ENCODE measurements around the gene PTX3. TPM values are rescaled to one million over a fixed set of nuclear protein-coding genes. Genes with fewer than 3 reads are reported as not detected.

The PTX3 gene
- total and polyA plus RNA-seq, 2 of the 13 experiments (the other 11 are each of a cell fraction or from before 2014, with no cell fraction given): not detected

DNA sequence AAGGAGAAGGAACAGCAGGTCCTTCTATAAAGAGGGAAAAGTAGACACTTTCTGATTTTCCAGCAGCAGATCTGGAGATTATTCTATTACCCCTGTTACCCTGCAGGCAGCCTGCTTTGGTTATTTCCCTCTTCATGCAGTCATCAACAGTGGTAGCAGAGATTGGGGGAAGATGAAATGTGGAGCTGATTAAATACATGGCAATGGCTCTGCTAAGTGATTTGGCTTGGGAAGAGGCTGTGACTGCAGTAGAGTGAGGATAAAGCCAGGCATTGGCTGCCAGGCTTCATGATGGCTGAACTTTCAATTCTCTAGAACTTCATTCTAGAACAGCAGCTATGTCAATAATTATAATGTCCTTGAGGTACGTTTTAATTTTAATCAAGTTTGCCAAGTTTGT, 29.1 kb downstream of the PTX3 start:
- WGBS (ENCODE audit: low lambda C conversion rate): 3% methylated on average over 1 of the region's 1 CpG
- no peak overlapping the region for H3K4me2 ChIP-seq (ENCODE audit: low read depth, low read length)
- BruUV-seq (replicated peaks): no TSS peak
- H3K9ac ChIP-seq (ENCODE audit: insufficient read depth, low read depth, low read length): no peak overlapping the region
- no peaks in the 10 kb centered on the region for H3K36me3 ChIP-seq (replicated peaks in 1 of 2; ENCODE audit: control insufficient read depth in 1 of 2, insufficient read depth in 2 of 2, low read length in 2 of 2)
- TF ChIP-seq SRSF1 (optimal IDR thresholded peaks at IDR 0.05; ENCODE audit: low read depth, low read length): no peak
- TF ChIP-seq ZNF547 (CRISPR knock-in tag; IDR thresholded peaks at IDR 0.05): no peak
- TF ChIP-seq FLYWCH1 (CRISPR knock-in tag; IDR thresholded peaks at IDR 0.05): no peak
- no peak for TF ChIP-seq GATAD2A (CRISPR knock-in tag; IDR thresholded peaks at IDR 0.05)
- TF ChIP-seq TBX2 (CRISPR knock-in tag; IDR thresholded peaks at IDR 0.05; ENCODE audit: borderline replicate concordance): no peak
- TF ChIP-seq ZNF12 (CRISPR knock-in tag; IDR thresholded peaks at IDR 0.05): no peak
- ATAC-seq (no peak), DNase-seq (ENCODE audit: low spot score) (no peak), FAIRE-seq (no peak)
- in situ Hi-C loops (cut with HindIII; ENCODE audit: extremely low pct_ligation_motif_present, low pct_unique_long_range_greater_than_20kb): no loop called here
- ChIA-PET CTCF (ENCODE audit: low intra/inter-chr PET ratio, low total read pairs) (no interaction called here), POLR2A (no interaction called here)
- H2AFZ ChIP-seq (ENCODE audit: low read length): no peak overlapping the region
- no peak overlapping the region for H3K27ac ChIP-seq (ENCODE audit: extremely low read length, insufficient read depth, low read length)
- no peak overlapping the region for H3K4me3 ChIP-seq (replicated peaks in 1 of 3; ENCODE audit: insufficient read depth in 1 of 3, low read depth in 2 of 3, low read length in 3 of 3)
- intact Hi-C loops (cut with micrococcal nuclease; ENCODE audit: unreplicated experiment): no loop called here
- no peaks in the 10 kb centered on the region for H3K9me3 ChIP-seq (ENCODE audit: low read length)
- no peaks in the 10 kb centered on the region for H3K4me1 ChIP-seq (ENCODE audit: insufficient read depth, low read length)
- H4K20me1 ChIP-seq (ENCODE audit: insufficient read depth, low read length): no peaks in the 10 kb centered on the region
- no peaks in the 10 kb centered on the region for H3K79me2 ChIP-seq (ENCODE audit: insufficient read depth, low read length)
- no peaks in the 10 kb centered on the region for H3K27me3 ChIP-seq (ENCODE audit: control insufficient read depth in 1 of 2, insufficient read depth in 2 of 2, low read length in 2 of 2)

DNA sequence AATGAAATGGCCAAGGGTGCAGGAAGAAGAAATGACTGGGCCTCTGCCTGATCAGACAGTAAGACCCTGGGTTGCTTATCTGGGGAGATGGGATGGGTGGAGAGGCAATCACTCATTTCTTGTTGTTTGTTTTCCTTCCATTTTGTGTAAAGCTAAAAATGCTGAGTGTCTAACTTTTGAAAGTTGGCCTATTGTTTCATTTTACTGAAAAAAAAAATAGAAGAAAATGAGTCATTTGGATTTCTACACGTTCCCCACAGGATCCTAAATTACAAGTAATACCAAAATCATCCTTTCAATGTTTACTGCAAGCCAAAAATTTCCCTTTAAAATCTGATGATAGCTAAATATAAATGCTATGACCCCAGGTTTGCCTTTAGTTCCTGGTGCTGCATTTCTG, 30.6 kb downstream of the PTX3 start:
- POLR2A ChIA-PET: no interaction called here
- intact Hi-C loops (cut with micrococcal nuclease; ENCODE audit: unreplicated experiment): no loop called here

More for the DNA sequence above, 30.6 kb downstream of the PTX3 start:
- H3K27ac ChIP-seq (ENCODE audit: extremely low read length, insufficient read depth, low read length): no peak overlapping the region
- ATAC-seq (no peak), FAIRE-seq (no peak), DNase-seq (ENCODE audit: low spot score) (no peak)
- no peaks in the 10 kb centered on the region for H3K4me1 ChIP-seq (ENCODE audit: insufficient read depth, low read length)
- TF ChIP-seq SP2 (CRISPR knock-in tag; IDR thresholded peaks at IDR 0.05): no peak
- no peak for TF ChIP-seq ZNF33B (CRISPR knock-in tag; IDR thresholded peaks at IDR 0.05)
- TF ChIP-seq NFIB (CRISPR knock-in tag; IDR thresholded peaks at IDR 0.05; ENCODE audit: borderline replicate concordance): no peak
- TF ChIP-seq ZNF547 (CRISPR knock-in tag; IDR thresholded peaks at IDR 0.05): no peak
- no peak for TF ChIP-seq BRD4 (CRISPR knock-in tag; IDR thresholded peaks at IDR 0.05)
- TF ChIP-seq ZNF382 (CRISPR knock-in tag; IDR thresholded peaks at IDR 0.05; ENCODE audit: borderline replicate concordance): no peak
- TF ChIP-seq ZNF773 (CRISPR knock-in tag; IDR thresholded peaks at IDR 0.05; ENCODE audit: borderline replicate concordance): no peak
- no peak for TF ChIP-seq EED (CRISPR knock-in tag; IDR thresholded peaks at IDR 0.05)
- no peak for TF ChIP-seq KLF11 (CRISPR knock-in tag; IDR thresholded peaks at IDR 0.05)
- no peak for TF ChIP-seq NKX3-1 (CRISPR knock-in tag; IDR thresholded peaks at IDR 0.05)
- no peak for TF ChIP-seq FOXJ3 (CRISPR knock-in tag; IDR thresholded peaks at IDR 0.05; ENCODE audit: borderline replicate concordance)
- TF ChIP-seq ZNF205 (CRISPR knock-in tag; IDR thresholded peaks at IDR 0.05): no peak
- no peak for TF ChIP-seq ZNF235 (CRISPR knock-in tag; IDR thresholded peaks at IDR 0.05; ENCODE audit: borderline replicate concordance)
- no peak for TF ChIP-seq KDM4B (CRISPR knock-in tag; IDR thresholded peaks at IDR 0.05)
- TF ChIP-seq, protein P1, sequence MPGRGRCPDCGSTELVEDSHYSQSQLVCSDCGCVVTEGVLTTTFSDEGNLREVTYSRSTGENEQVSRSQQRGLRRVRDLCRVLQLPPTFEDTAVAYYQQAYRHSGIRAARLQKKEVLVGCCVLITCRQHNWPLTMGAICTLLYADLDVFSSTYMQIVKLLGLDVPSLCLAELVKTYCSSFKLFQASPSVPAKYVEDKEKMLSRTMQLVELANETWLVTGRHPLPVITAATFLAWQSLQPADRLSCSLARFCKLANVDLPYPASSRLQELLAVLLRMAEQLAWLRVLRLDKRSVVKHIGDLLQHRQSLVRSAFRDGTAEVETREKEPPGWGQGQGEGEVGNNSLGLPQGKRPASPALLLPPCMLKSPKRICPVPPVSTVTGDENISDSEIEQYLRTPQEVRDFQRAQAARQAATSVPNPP (CRISPR knock-in tag; IDR thresholded peaks at IDR 0.05): no peak
- no peak overlapping the region for H2AFZ ChIP-seq (ENCODE audit: low read length)
- no peaks in the 10 kb centered on the region for H3K9me3 ChIP-seq (ENCODE audit: low read length)
- no peaks in the 10 kb centered on the region; a peak in 1 of 5 replicates for H3K27me3 ChIP-seq (ENCODE audit: control insufficient read depth in 1 of 2, insufficient read depth in 2 of 2, low read length in 2 of 2)
- no peaks in the 10 kb centered on the region for H3K36me3 ChIP-seq (replicated peaks in 1 of 2; ENCODE audit: control insufficient read depth in 1 of 2, insufficient read depth in 2 of 2, low read length in 2 of 2)
- H3K79me2 ChIP-seq (ENCODE audit: insufficient read depth, low read length): no peaks in the 10 kb centered on the region
- no peaks in the 10 kb centered on the region for H4K20me1 ChIP-seq (ENCODE audit: insufficient read depth, low read length)
- CTCF ChIA-PET (ENCODE audit: low intra/inter-chr PET ratio, low total read pairs): no interaction called here
- H3K9ac ChIP-seq (ENCODE audit: insufficient read depth, low read depth, low read length): no peak overlapping the region
- no peak overlapping the region for H3K4me2 ChIP-seq (ENCODE audit: low read depth, low read length)
- no peak overlapping the region for H3K4me3 ChIP-seq (replicated peaks in 1 of 3; ENCODE audit: insufficient read depth in 1 of 3, low read depth in 2 of 3, low read length in 3 of 3)
- no TSS peak for BruUV-seq (replicated peaks)
- in situ Hi-C loops (cut with HindIII; ENCODE audit: extremely low pct_ligation_motif_present, low pct_unique_long_range_greater_than_20kb): no loop called here
- WGBS (ENCODE audit: low lambda C conversion rate): 11% methylated on average over 1 of the region's 1 CpG
